SH-SY5Y (cell line): ENCODE results near the gene SETMAR.

Source experiments
- GATA2 ChIP-seq: IDR thresholded peaks from 2 replicates; pipeline ENCODE4 v1.6.1; 2011; ENCODE audit warnings: mild to moderate bottlenecking, low read depth, low read length
- GATA3 ChIP-seq: IDR thresholded peaks from 2 replicates; pipeline ENCODE4 v1.6.1; 2011; ENCODE audit warnings: low read depth, mild to moderate bottlenecking, low read length, moderate library complexity

The SETMAR gene

GRCh38 chr3:4306860-4307259 lies 3.7 kb downstream of the SETMAR start:
- TF ChIP-seq GATA3 (no peak), GATA2 (no peak)

- TF ChIP-seq GATA3 (no peak), GATA2 (no peak)
Observed at GRCh38 chr3:4309491-4310128, 6.4 kb downstream of the SETMAR start.

GRCh38 chr3:4310971-4311370 lies 7.8 kb downstream of the SETMAR start:
- TF ChIP-seq GATA2 (no peak), GATA3 (no peak)

- no peak for TF ChIP-seq GATA2
- TF ChIP-seq GATA3, result no peak
Observed at GRCh38 chr3:4311496-4311895, 8.3 kb downstream of the SETMAR start.

- TF ChIP-seq GATA2, result no peak
- TF ChIP-seq GATA3, result no peak
Observed at GRCh38 chr3:4313606-4314293, 10.6 kb downstream of the SETMAR start.

- TF ChIP-seq GATA2 (no peak), GATA3 (no peak)
Observed at GRCh38 chr3:4314688-4315087, 11.5 kb downstream of the SETMAR start.

GRCh38 chr3:4320096-4320911 lies 17.1 kb downstream of the SETMAR start:
- TF ChIP-seq GATA2 (no peak), GATA3 (no peak)

GRCh38 chr3:4321732-4322131 lies 18.6 kb downstream of the SETMAR start:
- TF ChIP-seq GATA2 (no peak), GATA3 (no peak)

GRCh38 chr3:4322635-4323034 lies 19.5 kb downstream of the SETMAR start:
- TF ChIP-seq GATA3 (no peak), GATA2 (no peak)

GRCh38 chr3:4323246-4324027 lies 20.3 kb downstream of the SETMAR start:
- TF ChIP-seq GATA3 (no peak), GATA2 (no peak)

- no peak for TF ChIP-seq GATA3
- TF ChIP-seq GATA2, result no peak
Observed at GRCh38 chr3:4326868-4327267, 23.7 kb downstream of the SETMAR start.

GRCh38 chr3:4332111-4332510 lies 28.9 kb downstream of the SETMAR start:
- no peak for TF ChIP-seq GATA3
- TF ChIP-seq GATA2, result no peak

GRCh38 chr3:4332574-4332973 lies 29.4 kb downstream of the SETMAR start:
- no peak for TF ChIP-seq GATA2

- no peak for TF ChIP-seq GATA3
- TF ChIP-seq GATA2, result no peak
Observed at GRCh38 chr3:4332991-4333390, 29.8 kb downstream of the SETMAR start.
